HEK293 (cell line): ENCODE results near the gene TAF11L5.
"Not testable (repeated sequence)": the region's sequence is repeated elsewhere in the genome, so short reads cannot be mapped to it uniquely, and the experiment has no call there.

ENCODE experiments used
- CTCF ChIA-PET: fragments of 350-600 bp; formaldehyde crosslinking; extraction: SDS; loops from one replicate; lab custom pipeline; 2021; ENCODE audit warnings: antibody characterized with exemption; lab: Yijun Ruan, JAX
- POLR2A ChIA-PET: fragments of 300-600 bp; formaldehyde crosslinking; extraction: SDS; loops from one replicate; lab custom pipeline; 2020; ENCODE audit warnings: antibody characterized with exemption, inconsistent platforms; lab: Yijun Ruan, JAX
- H3K27ac ChIP-seq: fragments of 200-500 bp; sonication (Bioruptor generic); 2 replicates; pipeline ENCODE4 v1.5.1; 2014; ENCODE audit warnings: low read depth, low read length, control low read depth, inconsistent platforms; ENCODE audit errors: extremely low read depth
- H3K36me3 ChIP-seq, 2 experiments: fragments of 200-500 bp in 1 of 2; sonication (Bioruptor generic) in 1 of 2; 1 replicate in 1 of 2; 2 replicates in 1 of 2; pipeline ENCODE4 v1.5.1; 2014 to 2017; ENCODE audit warnings: inconsistent platforms in 2 of 2, low read length in 2 of 2; ENCODE audit not compliant: control insufficient read depth in 2 of 2, insufficient read depth in 1 of 2
- H3K4me1 ChIP-seq: fragments of 200-500 bp; sonication (Bioruptor generic); 2 replicates; pipeline ENCODE4 v1.5.1; 2014; ENCODE audit warnings: mild to moderate bottlenecking, low read length, inconsistent platforms; ENCODE audit not compliant: control insufficient read depth, insufficient read depth
- H3K4me3 ChIP-seq: 2 replicates; pipeline ENCODE4 v1.5.1; 2011; ENCODE audit warnings: low read depth, mild to moderate bottlenecking, control low read depth, low read length, moderate library complexity
- H3K9me3 ChIP-seq: fragments of 200-500 bp; sonication (Bioruptor generic); 2 replicates; pipeline ENCODE4 v1.5.1; 2014; ENCODE audit warnings: low read depth, low read length, inconsistent platforms; ENCODE audit not compliant: control insufficient read depth, insufficient read depth
- YY2 ChIP-seq: fragments of 450-650 bp; formaldehyde crosslinking; IDR thresholded peaks from 2 replicates; pipeline ENCODE4 v1.5.1; 2016; ENCODE audit warnings: missing biosample characterization, missing genetic modification characterization
- ZFP3 ChIP-seq: fragments of 450-650 bp; formaldehyde crosslinking; IDR thresholded peaks from 2 replicates; pipeline ENCODE4 v1.5.1; 2016; ENCODE audit warnings: low read depth, missing biosample characterization, missing genetic modification characterization
- ZFP37 ChIP-seq: fragments of 450-650 bp; formaldehyde crosslinking; IDR thresholded peaks from 2 replicates; pipeline ENCODE4 v1.5.1; 2016; ENCODE audit warnings: missing biosample characterization, missing genetic modification characterization
- ZNF449 ChIP-seq: fragments of 450-650 bp; formaldehyde crosslinking; IDR thresholded peaks from 2 replicates; pipeline ENCODE4 v1.5.1; 2017; ENCODE audit warnings: missing biosample characterization, mild to moderate bottlenecking, missing genetic modification characterization, moderate library complexity
- ZNF501 ChIP-seq: fragments of 450-650 bp; formaldehyde crosslinking; IDR thresholded peaks from 2 replicates; pipeline ENCODE4 v1.5.1; 2016; ENCODE audit warnings: missing biosample characterization, missing genetic modification characterization
- ZNF600 ChIP-seq: fragments of 450-650 bp; formaldehyde crosslinking; IDR thresholded peaks from 2 replicates; pipeline ENCODE4 v1.5.1; 2016; ENCODE audit warnings: missing biosample characterization, missing genetic modification characterization
- ZNF670 ChIP-seq: fragments of 450-650 bp; formaldehyde crosslinking; IDR thresholded peaks from 2 replicates; pipeline ENCODE4 v1.5.1; 2016; ENCODE audit warnings: missing biosample characterization, missing genetic modification characterization, low read depth
- ZNF707 ChIP-seq: fragments of 450-650 bp; formaldehyde crosslinking; IDR thresholded peaks from 2 replicates; pipeline ENCODE4 v1.5.1; 2016; ENCODE audit warnings: missing biosample characterization, missing genetic modification characterization
- ZSCAN30 ChIP-seq: fragments of 450-650 bp; IDR thresholded peaks from 2 replicates; pipeline ENCODE4 v1.5.1; 2018; ENCODE audit warnings: missing biosample characterization, mild to moderate bottlenecking, missing genetic modification characterization, moderate library complexity
- ZSCAN5A ChIP-seq: fragments of 450-650 bp; formaldehyde crosslinking; IDR thresholded peaks from 2 replicates; pipeline ENCODE4 v1.5.1; 2016; ENCODE audit warnings: missing biosample characterization, missing genetic modification characterization
- TF ChIP-seq, protein P1 (sequence below): fragments of 450-650 bp; formaldehyde crosslinking; IDR thresholded peaks from 2 replicates; pipeline ENCODE4 v1.5.1; 2016; ENCODE audit warnings: missing biosample characterization, missing genetic modification characterization, low read depth

The TAF11L5 gene

GRCh38 chr5:17511775-17512325 is 13.2 kb upstream of the TAF11L5 start:
- ChIA-PET CTCF (no interaction called here), POLR2A (no interaction called here)
- H3K9me3 ChIP-seq = no peaks in the 10 kb centered on the region

GRCh38 chr5:17517526-17517925 is 7.5 kb upstream of the TAF11L5 start:
- POLR2A ChIA-PET, H3K36me3 ChIP-seq, CTCF ChIA-PET, H3K27ac ChIP-seq, H3K4me1 ChIP-seq, H3K4me3 ChIP-seq, H3K9me3 ChIP-seq: not testable (repeated sequence)

More at GRCh38 chr5:17511775-17512325, 13.2 kb upstream of the TAF11L5 start:
- Histone ChIP-seq H3K27ac (no peak overlapping the region), H3K36me3 (no peaks in the 10 kb centered on the region)
- no peak for TF ChIP-seq ZNF501 (tag by site-specific recombination)
- no peak for TF ChIP-seq ZNF449
- TF ChIP-seq YY2 (tag by site-specific recombination) = no peak
- no peak for TF ChIP-seq ZNF600 (tag by site-specific recombination)
- no peak for TF ChIP-seq ZFP37 (tag by site-specific recombination)
- TF ChIP-seq ZSCAN5A (tag by site-specific recombination) = no peak
- TF ChIP-seq ZNF707 (tag by site-specific recombination) = no peak
- no peak for TF ChIP-seq ZFP3 (tag by site-specific recombination)
- TF ChIP-seq, protein P1, sequence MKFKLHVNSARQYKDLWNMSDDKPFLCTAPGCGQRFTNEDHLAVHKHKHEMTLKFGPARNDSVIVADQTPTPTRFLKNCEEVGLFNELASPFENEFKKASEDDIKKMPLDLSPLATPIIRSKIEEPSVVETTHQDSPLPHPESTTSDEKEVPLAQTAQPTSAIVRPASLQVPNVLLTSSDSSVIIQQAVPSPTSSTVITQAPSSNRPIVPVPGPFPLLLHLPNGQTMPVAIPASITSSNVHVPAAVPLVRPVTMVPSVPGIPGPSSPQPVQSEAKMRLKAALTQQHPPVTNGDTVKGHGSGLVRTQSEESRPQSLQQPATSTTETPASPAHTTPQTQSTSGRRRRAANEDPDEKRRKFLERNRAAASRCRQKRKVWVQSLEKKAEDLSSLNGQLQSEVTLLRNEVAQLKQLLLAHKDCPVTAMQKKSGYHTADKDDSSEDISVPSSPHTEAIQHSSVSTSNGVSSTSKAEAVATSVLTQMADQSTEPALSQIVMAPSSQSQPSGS = no peak
- TF ChIP-seq ZNF670 (tag by site-specific recombination) = no peak
- no peak for TF ChIP-seq ZSCAN30 (tag by site-specific recombination)
- TF ChIP-seq, all 188 proteins: peak for 0
- Histone ChIP-seq H3K4me1 (no peaks in the 10 kb centered on the region), H3K4me3 (no peak overlapping the region)

DNA sequence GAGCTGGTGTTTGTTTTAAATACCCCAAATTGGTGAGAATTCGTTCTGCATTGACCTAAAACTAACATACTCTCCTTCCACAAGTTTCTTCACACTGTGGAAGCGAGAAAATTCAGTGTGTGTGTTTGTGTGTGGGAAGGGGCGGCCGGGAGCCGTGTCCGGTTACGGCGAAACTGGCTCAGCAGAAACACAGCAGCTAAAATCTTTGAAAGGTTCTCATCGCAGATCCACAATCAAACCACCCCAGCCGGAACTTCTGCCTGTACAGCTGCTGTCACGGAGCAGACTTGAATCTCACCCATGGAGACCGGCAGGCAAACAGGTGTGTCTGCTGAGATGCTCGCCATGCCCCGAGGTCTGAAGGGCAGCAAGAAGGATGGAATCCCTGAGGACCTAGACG is 7.0 kb upstream of the TAF11L5 start, which contains the start of gene TAF11L3:
Gene TAF11L3 (plus strand): TSS at position 301 of the 400 bp plus-strand sequence.
- H3K27ac ChIP-seq, CTCF ChIA-PET, POLR2A ChIA-PET, H3K9me3 ChIP-seq, H3K4me1 ChIP-seq, H3K36me3 ChIP-seq, H3K4me3 ChIP-seq: not testable (repeated sequence)

DNA sequence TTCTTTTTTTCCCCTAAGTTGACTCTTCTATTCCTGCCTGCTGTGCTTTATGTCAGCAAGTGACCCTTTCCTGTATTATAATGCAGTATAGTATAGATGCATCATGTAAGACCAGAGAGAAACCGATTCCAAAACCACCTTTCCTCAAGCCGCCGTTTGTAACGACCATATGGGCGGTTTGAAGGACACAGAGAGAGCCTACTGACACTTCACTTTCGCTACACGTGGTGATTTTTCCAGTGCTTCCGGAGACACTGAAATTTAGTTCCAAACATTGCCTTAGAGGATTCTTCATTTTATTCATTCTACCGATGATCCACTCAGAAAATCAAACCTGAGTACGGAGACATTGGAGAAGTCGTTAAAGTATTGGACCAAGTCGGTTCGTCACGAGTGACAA is 5.5 kb upstream of the TAF11L5 start:
- CTCF ChIA-PET, POLR2A ChIA-PET, H3K4me1 ChIP-seq, H3K36me3 ChIP-seq, H3K4me3 ChIP-seq, H3K27ac ChIP-seq, H3K9me3 ChIP-seq: not testable (repeated sequence)

DNA sequence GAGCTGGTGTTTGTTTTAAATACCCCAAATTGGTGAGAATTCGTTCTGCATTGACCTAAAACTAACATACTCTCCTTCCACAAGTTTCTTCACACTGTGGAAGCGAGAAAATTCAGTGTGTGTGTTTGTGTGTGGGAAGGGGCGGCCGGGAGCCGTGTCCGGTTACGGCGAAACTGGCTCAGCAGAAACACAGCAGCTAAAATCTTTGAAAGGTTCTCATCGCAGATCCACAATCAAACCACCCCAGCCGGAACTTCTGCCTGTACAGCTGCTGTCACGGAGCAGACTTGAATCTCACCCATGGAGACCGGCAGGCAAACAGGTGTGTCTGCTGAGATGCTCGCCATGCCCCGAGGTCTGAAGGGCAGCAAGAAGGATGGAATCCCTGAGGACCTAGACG is 3.5 kb upstream of the TAF11L5 start, which contains the start of gene TAF11L4:
Gene TAF11L4 (plus strand): TSS at position 301 of the 400 bp plus-strand sequence.
- POLR2A ChIA-PET, H3K4me3 ChIP-seq, H3K27ac ChIP-seq, H3K9me3 ChIP-seq, H3K4me1 ChIP-seq, CTCF ChIA-PET, H3K36me3 ChIP-seq: not testable (repeated sequence)

- POLR2A ChIA-PET, H3K4me3 ChIP-seq, H3K27ac ChIP-seq, CTCF ChIA-PET, H3K4me1 ChIP-seq, H3K36me3 ChIP-seq, H3K9me3 ChIP-seq: not testable (repeated sequence)
These were observed 1.5 kb downstream of the TAF11L5 start for GRCh38 chr5:17526504-17526903.

- H3K36me3 ChIP-seq, H3K9me3 ChIP-seq, H3K27ac ChIP-seq, H3K4me3 ChIP-seq, H3K4me1 ChIP-seq, POLR2A ChIA-PET, CTCF ChIA-PET: not testable (repeated sequence)
These were observed 3.3 kb downstream of the TAF11L5 start, which contains the start of gene TAF11L6 for GRCh38 chr5:17528369-17528768. Gene TAF11L6 (plus strand): TSS chr5:17528669.
